GM12892 (cell line): ENCODE measurements around the gene RAB43.

Experiments used
- POLR2A ChIP-seq: IDR thresholded peaks from 2 replicates; pipeline ENCODE4 v1.6.1; 2011; ENCODE audit warnings: low read depth, low read length, control low read depth
- POLR2AphosphoS5 ChIP-seq: IDR thresholded peaks from 2 replicates; pipeline ENCODE4 v1.6.1; 2011; ENCODE audit warnings: low read depth, low read length, control low read depth
- TAF1 ChIP-seq: IDR thresholded peaks from 2 replicates; pipeline ENCODE4 v1.6.1; 2011; ENCODE audit warnings: low read depth, mild to moderate bottlenecking, control low read depth, low read length, borderline replicate concordance

DNA sequence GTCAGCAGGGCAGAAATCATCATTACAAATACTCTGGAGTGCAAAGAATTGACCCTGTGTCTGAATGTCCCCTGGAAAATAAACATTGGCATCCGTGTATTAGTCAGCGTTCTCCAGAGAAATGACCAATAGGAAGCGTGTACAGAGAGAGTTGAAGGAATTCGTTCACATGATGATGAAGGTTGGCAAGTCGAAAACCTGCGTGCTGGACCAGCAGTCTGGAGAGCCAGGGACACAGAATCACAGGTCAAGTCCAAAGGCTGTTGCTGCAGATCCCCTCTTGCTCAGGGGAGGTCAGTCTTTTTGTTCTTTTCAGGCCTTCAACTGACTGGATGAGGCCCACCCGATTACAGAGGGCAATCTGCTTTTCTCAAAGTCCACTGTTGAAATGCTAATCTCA, 44.4 kb downstream of the RAB43 start:
- TF ChIP-seq POLR2A (no peak), POLR2AphosphoS5 (no peak), TAF1 (no peak)
